Ureter (tissue), 1 donor: ENCODE measurements around the gene KDSR. TPM values are rescaled to one million over a fixed set of nuclear protein-coding genes. Genes with fewer than 3 reads are reported as not detected.

Experiments used
- DNase-seq: peaks from one replicate; pipeline ENCODE4 v3.0.0-alpha.2; 2020; ENCODE audit warnings: low spot score
- total RNA-seq: library from RNA; stranded (reverse); gene quantifications from one replicate; pipeline ENCODE4 v1.2.4, GENCODE V29; 2023
- donor health status: DM: yes; HTN: yes; CAD: no.

The KDSR gene
- total RNA-seq, 1 donor from 2014 or later = 57.6 TPM

DNA sequence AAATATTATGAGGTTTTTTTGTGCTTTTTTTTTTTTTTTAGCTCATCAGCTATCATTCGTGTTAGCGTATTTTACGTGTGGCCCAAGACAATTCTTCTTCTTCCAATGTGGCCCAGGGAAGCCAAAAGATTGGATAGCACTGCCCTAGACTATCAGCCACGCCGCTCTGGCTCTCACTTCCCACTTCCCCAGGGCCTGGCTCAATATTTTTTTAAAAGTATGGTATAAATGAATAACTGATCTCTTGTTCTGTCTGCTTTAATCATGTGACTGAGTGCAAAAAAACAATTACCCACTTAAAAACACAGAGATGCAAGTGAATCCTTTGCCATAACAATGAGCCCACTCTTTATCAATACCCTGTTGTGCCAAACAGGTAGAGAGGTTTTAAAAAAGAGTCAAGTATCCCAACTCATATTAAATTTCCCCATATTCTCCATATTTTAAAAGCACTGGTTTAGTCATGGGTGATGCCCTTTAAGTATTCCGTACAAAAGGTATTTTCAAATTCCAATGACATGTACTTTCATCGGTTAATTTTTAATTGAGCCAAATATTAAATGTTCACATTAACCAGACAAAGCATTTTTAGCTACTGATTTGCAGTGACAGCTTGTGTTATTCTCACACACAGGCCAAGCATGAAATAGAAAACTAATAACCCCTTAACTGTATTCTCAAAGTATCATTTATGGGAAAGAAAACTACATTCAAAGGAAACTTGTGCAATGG lies 60.0 kb downstream of the KDSR start:
- no peak for DNase-seq

DNA sequence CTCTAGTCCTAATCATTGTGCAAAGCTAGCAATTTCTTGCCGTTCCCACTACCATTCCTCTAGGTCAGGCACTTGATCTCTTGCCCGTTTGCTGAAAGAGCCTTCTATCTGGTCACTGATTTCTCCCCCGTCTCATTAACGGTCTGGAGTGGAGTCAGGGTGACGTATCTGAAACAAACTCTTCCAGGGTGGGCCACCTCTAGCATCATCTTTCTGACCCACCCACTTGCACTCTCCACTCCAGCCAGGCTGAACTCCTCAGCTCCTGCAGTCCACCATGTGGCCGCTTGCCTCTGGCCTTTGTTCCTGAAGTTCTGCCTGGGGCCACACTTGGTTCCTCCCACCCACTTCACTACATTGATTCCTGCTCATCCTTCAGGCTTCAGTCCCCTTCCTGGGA lies 60.8 kb downstream of the KDSR start:
- no peak for DNase-seq

DNA sequence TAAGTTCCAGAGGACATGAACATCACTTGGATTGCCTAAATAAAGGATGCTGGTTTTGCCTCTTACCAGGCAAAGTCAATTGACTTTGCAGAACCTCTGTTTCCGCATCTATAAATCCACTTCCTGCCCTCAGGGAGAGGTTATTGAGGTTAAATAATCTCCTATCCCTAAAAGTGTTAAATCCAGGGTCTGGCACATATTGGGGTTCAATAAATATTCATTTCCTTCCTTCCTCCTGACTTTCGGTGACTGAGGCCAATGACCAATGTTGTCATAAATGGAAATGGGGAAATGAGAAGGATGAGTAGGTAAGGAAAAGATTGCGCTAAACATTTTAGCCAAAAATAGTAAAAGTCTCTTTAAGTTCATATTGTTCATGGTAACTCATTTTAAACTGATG lies 63.5 kb downstream of the KDSR start:
- no peak for DNase-seq

DNA sequence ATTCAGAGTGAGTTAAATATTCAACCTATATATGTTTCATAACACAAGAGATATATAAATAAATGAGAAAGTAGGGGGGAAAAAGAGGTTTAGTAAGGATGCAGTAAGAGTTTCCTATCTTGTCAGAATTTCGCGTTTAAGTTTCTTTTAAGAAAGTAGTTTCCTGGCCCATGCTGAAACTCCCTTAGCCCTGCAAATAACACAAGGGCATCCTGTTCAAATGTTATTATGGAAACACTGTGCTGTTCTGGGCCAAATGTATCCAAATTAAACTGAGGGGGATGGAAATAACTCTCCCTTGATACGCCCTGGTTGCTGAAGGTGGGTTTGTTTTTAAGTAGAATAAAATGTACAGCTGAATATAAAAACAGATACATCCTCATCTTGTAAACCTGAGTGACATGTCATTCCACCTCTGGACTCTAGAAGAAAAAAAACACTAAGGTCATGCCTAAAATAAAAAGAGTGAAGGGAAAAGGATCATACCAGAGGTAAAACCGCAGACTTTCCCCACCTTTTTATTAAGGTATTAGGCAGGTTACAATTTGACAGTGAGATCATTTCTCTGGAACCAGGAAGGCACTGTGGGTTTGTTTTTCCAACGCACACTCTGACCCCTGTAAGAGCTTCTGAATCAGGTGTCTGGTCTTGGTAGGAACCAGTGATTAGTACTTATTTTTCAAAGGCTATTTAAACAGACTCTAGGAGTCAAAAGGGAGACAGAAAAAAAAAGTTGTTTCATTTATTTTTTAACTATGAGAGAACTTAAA lies 64.2 kb downstream of the KDSR start:
- no peak for DNase-seq

DNA sequence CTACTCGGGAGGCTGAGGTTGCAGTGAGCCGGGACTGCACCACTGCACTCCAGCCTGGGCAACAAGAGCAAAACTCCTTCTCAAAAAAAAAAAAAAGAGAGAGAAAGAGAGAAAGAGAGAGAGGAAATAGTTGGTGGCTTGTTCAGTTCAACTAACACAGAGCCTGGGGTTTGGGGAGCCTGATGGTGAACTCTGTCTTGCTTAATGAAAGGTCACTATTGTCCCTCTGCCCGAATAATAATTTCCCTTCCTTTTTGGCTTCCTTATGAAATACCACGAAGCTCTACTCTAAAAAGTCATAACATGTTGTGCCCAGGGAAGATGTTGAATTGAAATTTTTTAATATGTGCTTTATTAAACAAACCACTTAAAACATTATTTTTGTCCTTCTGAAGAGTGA lies 64.8 kb downstream of the KDSR start:
- DNase-seq = no peak

DNA sequence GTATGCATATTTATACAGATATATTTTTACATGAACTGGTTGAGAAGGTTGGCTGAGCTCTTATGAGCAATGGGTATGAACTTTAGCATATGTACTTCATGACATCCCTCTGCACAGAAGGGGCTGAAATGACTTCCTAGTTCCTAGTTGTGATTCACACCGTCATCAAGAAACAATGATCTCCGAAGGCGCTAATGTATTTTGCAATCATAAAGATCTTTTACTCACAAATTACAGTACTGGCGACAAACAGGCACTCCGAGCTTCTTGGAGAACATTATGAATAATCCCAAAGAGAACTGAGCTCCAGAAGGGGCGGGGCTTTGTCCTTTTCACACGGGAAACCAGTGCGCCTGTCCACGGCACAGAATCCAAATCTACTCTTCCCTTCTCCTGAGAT lies 65.6 kb downstream of the KDSR start:
- no peak for DNase-seq

DNA sequence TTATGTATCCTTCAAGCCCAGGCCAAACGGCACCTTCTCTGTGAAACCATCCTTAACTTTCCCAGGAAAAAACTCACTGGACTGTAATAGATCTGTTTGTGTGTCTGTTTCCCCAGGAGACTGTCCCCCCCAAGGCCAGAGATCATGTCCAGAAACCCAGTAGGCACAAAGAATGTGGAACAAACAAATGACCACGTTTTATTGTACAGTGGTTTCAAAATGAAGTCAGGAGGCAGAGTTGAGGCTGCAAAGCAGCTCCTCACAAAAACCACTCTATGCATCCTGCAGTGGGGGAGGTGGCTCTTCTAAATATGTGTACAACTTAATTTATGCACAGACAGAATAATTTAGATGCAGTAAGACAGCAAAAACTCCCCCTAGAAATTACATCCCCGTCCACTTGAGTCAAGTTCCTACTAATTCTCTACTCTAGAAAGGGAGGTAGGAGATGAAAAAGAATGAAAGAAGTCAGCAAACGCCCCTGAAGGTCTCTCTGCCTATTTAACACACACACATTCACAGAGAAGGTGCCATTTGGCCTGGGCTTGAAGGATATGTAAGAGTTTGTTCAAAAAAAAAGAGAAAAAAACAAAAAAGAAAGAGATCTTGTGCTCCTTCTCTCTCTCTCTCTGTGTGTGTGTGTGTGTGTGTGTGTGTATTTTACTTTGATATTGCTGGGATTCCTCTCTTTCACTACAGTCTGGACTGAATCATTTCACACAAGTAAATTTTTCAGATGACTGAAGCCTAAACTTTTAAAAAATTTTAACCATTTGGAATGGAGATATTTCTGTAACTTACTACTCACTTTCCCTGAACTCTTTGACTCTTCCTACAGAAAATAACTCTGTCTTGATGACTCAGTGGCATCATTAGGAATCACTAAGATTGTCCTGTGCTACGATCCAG lies 66.9 kb downstream of the KDSR start:
- no peak for DNase-seq

DNA sequence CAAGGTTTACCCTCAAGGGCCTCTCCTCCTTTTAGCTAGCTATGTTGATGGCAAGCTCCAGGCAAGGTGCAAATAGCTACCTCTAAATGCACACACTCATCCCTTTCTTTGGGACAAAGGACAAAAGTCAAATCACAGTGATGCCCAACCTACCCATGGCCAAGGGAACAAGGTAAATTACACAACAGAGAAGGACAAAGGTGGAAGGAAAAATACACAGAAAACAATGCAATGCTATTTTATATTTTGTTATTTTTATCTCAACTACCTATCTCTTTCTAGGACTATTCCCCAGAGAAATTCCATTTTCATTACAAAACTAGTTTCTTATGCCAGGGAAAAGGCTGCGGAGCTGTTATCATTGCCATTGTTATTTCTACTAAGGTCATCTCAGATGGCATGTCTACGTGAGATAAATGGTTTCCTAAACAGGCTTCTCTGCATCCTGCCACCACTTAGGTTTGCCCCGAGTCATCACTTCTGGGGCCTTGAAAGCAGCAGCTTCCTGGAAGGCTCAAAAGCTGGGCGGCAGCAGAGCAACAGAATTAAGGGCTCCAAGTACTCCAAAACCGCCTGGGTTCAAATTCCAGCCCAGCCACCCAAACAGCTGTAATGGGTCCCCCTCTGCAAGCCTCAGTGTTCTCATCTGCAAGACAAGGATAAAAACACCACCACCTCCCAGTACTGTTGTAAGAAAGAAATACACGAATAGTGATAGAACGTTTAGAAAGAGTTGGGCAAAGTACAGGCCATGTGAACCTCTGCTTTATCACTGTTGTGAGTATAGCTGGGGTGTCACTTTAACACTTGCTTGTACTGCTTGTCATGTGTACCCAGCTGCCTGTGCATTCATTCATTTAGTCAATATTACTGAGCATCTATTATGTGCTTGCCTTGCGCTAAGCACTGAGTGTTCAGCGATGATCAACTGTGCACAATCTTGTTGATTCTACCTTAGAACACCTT lies 68.3 kb downstream of the KDSR start:
- no peak for DNase-seq

DNA sequence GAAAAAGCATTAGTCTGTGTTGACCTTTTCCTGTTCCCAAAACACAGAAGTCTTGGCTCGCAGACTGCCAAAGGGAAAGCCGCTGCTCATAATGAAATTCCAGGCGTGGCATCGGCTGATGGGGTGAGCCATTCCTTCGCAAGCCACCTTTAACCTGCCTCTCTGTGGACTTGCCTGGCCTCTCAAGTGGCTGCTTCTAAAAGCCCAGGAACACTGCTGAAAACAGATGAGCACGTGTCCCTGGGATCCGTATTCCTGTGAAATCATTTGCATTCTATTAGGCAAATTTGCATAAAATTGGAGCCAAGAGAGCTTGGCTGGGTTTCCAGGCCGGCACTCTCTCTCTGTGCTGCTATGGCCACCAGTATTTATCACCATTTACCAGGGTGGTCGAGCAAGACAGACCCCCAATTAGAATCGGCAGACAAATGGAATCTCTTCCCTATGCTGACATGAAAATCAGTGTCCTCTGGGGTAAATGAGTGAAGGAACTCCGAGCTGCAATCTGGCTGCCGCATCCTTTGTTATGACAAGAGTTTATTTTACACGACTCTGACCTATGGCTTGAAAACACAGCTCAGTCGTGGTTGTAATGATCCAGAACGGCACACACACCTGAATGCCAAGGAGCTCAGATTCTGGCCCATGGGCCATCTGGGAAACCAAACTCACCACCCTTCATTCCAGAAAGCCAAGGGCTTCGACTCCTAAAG lies 69.2 kb downstream of the KDSR start:
- no peak for DNase-seq

DNA sequence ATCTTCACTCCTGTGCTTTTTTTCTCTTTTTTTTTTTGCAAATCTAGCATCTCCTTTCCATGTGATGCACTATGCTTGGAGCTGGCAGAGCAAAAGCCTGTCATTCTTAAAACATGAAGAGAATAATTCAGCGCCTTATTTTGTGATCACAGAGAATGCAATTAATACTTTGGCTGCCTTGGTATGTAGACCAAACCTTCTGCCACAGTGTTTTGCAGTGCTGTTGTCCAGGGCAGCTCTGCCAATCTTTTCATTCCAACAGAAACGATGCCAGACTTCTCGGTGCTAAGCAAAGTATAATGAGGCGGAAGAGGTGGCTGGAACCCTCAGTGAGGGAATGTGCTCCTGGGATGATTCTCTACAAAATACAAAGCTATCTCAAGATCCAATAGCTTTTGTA lies 73.1 kb downstream of the KDSR start:
- DNase-seq = no peak

DNA sequence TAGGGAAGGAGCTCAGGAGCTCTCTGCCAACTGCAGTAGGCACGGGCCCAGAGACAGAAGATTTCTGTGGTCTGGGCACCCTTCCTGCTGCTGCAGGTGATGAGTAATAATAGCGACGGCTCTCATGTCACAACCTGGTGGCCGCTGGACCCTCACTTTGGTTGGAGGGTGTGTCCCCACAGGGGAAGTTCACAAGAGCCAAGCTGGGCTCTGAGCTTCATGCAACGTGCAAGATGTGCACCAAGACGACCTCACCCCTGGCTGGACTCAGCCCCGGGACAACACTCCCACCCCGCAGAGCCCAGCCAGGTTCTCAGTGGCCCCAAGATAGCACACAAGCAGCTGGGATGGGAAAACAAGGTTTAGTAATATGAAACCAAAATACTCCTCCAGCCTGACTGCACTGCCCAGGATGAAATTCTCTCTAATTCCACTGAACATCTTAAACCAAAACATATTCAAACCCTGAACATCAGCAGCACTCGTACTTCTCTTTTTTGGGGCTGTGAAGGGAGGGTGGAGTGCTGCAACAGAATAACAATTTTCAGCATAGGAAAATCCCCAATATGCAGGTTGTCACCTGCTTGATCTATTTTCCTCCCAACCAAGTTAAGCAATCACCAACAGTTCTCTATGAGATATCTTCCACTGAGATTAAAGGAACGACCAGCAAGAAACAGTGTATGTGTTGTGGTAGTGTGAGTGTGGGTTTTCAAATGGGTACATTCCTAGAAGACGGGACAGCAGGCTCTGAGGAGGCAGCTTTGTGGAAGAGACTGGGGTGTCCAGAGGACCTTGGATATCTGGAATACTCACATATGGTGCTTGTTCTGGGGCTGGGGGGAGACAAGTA lies 73.9 kb downstream of the KDSR start:
- no peak for DNase-seq

DNA sequence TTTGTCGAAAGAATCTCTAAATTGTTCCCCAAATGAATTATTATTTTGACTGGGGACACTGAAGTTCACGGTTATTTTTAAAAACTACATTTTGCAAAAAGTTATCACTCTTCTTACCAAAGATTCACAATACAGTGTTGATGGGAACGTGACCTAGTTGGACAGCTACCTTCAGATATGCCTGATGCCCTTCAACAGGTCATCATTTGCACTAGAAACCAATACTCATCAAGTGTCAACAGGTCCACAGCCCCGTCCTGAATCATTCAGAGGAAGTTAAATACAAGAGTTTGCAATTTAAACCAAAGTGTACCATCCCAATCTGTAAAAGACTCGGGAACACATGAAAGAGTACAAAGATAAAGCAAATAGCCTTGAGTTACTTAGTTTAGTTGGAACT lies 75.7 kb downstream of the KDSR start:
- DNase-seq = no peak

DNA sequence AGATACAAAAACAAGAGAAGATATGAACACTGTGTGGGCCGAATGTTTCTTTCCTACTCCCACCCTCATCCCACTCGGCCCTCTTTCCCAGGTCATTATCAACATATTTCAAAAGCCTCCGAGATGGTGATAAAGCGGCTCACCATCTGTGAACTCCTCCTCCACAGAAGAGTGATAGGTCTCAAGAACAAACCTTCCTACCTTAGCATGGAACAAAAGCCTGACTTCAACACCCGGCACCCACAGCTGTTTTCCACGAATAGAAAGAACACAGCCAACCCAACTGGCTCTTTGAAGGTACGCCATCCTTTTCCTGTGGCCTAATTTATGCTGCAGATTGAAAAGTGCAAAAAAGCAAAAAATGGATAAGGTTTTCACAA lies 76.2 kb downstream of the KDSR start:
- no peak for DNase-seq

DNA sequence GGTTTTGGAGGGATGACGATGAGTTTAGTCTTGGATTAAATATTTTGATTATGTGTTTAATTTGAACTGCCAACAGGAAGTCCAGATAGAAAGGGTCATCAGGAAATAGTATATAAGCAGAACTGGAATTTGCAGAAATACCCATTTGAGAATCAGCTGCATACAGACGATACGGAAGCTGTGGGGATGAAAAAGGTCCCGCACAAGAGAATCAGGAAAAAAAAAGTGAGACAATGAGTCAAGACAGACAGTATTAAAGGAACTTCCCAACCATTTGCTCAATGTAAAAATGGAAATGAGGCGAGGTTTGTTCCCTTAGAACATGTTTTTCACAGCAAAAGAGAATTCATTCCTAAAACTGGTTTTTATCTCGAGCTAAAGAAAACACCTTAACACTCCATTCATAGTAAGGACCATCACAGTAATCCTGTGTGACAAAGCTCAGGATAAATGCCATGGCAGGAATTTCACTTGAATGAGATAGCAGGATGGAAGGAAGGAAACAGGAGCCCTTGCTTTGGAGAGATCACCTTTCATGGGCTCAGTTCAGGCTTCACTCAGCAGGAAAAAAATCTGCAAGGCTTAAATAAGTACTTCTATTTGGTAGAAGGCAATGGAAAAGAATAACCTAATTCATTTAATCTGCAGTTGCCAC lies 76.7 kb downstream of the KDSR start:
- no peak for DNase-seq

DNA sequence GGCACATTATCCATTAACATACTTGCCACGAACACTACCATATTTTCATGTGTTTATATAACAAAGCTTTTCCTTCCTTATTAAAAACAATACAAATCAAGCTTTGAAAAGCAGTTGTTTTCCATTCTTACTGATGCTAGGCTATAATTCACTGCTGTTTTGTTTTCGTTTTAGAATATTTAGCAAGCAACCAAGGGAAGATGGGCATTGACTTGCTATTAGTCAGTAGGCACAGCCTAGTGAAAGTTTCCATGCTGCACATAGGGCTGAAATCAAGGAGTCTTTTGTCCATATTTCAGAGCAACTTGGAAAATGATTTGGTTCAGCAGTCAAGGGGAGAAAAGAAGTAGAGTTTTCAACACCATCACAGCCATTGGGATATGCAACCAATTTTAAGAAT lies 78.7 kb downstream of the KDSR start:
- DNase-seq = no peak

DNA sequence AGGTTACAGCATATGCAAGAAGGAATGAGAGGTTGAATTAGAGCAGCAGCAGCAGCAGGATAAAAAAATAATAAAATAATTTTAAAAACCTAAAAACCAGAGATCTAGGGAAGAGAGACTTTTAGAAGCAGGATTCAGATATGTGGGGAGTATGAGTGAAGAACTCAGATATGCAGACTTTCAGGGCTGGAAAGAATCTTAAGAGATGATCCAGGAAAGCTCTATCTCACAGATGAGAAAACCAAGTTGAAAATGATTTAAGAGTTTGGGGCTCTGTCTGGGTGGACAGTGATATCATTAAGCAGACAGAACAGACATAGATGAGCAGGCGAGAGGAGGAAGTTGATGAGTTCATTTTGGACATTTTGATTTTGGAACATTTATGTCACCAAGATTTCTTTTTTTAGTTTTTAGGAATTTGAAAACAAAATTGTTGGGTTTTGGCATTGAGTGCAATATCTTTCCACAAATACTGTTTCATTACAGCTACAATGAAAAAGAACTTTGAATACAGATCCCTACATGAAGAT lies 79.2 kb downstream of the KDSR start:
- DNase-seq = no peak

DNA sequence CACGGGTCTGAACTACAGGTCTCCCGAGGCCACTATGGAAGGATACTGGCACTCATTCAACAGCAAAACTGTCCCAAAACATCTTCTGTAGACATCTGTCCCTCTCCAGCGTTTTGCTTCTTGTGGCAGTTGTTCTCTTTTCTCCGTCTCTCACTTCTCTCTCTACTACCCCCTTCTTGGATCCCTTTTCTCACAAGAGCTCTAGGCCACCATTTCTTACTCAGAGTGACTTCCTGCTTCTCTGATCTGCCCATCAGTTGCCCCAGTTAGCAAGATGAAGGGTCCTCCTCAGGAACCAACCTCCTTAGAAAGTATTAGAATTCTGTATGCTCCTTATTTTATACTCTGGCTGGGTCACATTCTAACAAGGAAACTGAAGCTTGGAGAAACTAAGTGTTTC lies 80.1 kb downstream of the KDSR start:
- DNase-seq = no peak

DNA sequence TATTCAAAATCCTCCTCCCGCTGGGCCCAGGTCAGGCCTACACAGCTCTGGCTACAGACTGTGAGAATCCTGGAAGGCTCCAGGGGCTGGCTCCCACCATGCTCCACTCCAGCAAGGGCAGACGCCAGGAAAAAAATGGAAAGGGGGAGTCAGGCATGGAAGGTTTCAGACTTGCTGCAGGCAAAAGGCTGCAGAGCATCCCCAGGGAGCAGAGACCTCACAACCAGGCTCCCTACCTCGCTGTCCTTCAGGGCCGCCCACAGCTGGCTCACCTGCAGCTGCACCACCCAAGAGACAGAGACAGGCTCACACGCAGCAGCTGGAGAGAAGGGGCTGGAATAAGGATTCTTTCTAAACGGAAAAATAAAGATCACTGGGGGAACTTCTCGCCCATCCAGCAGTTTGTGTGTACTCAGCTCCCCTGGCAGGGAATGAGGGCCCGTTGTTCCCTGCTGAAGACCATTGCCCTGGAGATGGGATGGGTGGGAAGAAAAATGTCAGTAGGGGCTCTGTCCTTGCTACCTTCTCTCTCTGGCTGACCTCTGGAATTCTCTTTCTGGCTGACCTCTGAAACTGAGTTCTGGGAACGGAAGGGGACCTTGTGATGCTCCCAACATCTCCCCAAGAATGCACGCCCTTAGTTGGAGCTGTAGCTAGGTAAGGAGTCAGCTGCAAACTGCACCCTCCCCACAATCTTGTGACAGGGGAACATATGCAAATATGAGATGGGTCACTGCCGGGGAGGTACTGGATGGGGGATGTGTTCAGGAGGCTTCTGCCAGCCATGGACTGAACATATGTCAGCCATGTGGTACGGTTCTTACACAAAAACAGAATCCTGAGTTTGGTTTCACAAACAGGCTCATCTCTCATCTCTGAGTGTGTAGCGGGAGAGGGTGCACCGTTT lies 81.9 kb downstream of the KDSR start:
- no peak for DNase-seq
